ENCODE data around the gene ZNF584.

- no peak for TF ChIP-seq CTCF (IDR thresholded peaks at IDR 0.05; ENCODE audit: low read length)
- no peak for TF ChIP-seq EZH2 (optimal IDR thresholded peaks at IDR 0.05; ENCODE audit: low read depth, low read length)
- TF ChIP-seq EZH2phosphoT487 (IDR thresholded peaks at IDR 0.05; ENCODE audit: low read length), result no peak
These were observed 46.6 kb upstream of the ZNF584 start for GRCh38 chr19:58361900-58362271.
